Dermis lymphatic vessel endothelial cell (primary cell): Measurements from ENCODE around the gene FOXD4. TPM values are rescaled to one million over a fixed set of nuclear protein-coding genes. Genes with fewer than 3 reads are reported as not detected.

Source experiments
- total RNA-seq: library from RNA; depleted of rRNA; stranded (reverse); fragments of >200 nt; gene quantifications from 2 replicates; pipeline ENCODE4 v1.2.1, GENCODE V29; 2014

FOXD4 gene
- total RNA-seq, result 0.11 and 0.17 TPM in 2 replicates

DNA sequence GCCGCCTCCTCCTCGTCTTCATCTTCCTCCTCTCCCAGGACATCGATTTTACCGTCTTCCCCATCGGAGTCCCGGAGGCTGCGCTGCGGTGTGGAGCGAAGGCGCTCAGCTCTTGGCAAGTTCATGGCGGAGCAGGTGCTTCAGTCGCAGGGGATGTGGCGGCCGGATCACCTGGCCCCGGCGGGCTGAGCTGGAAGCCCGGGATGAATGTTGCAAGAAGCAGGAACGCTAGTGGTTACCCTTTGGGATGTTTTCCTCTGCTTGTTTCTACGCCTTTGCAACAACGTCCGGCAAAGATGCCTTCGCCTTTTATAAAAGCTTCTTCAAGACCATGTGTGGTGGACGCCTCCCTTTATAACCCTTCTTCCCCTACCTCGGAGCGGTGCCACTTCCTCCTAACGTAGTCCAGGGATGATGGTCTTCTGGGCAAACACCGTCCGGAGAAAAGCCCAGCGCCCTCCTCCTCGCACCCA lies at the start of gene FOXD4:
Gene FOXD4, minus strand, starts transcription at position 423 of the 473 bp plus-strand sequence. Its CDS starts 298 bp downstream, at position 125.

Other genes starting within 250 kb of the FOXD4 start
- gene WASHC1, start 89.0 kb downstream of the FOXD4 start, total RNA-seq, result 5.8 and 6.9 TPM in 2 replicates
- gene ZNG1A, start 60.6 kb upstream of the FOXD4 start, total RNA-seq, result 27.4 and 43.3 TPM in 2 replicates
- gene DOCK8, start 96.4 kb upstream of the FOXD4 start, total RNA-seq, result 5.5 and 9.4 TPM in 2 replicates